ENCODE data around the gene ADAMTSL3. TPM values are rescaled to one million over a fixed set of nuclear protein-coding genes. Genes with fewer than 3 reads are reported as not detected.
A peak's percentile ranks its signal among the peaks of the same experiment; 100 is the strongest.

ADAMTSL3 gene
- total RNA-seq, 1 donor from 2014 or later = 43.3 TPM

- no peaks in the 10 kb centered on the region for H3K36me3 ChIP-seq (ENCODE audit: control insufficient read depth in 3 of 3, insufficient read depth in 3 of 3, low read length in 3 of 3)
- peaks cover 5 to 30% (median 25%) of the 10 kb centered on the region in 3 donors for H3K27me3 ChIP-seq (ENCODE audit: control insufficient read depth in 3 of 3, insufficient read depth in 3 of 3, low read length in 3 of 3)
- no peak overlapping the region for H3K27ac ChIP-seq (ENCODE audit: low read depth, low read length)
- H3K9ac ChIP-seq (ENCODE audit: low read depth in 1 of 3, low read length in 3 of 3) = peak overlapping the region; percentile 50 to 66 (median 51)
- peak overlapping the region; percentile 46 to 60 (median 60) for H3K4me3 ChIP-seq (ENCODE audit: low read length in 3 of 3)
- no peaks in the 10 kb centered on the region for H3K9me3 ChIP-seq (ENCODE audit: control insufficient read depth in 3 of 3, low read length in 3 of 3)
- peaks cover 5 to 7% (median 7%) of the 10 kb centered on the region in 3 donors for H3K4me1 ChIP-seq (ENCODE audit: control insufficient read depth in 3 of 3, insufficient read depth in 3 of 3, low read length in 3 of 3)
These were observed 685 bp downstream of the ADAMTSL3 start for GRCh38 chr15:83654379-83655236.

GRCh38 chr15:83655237-83655616, 1.3 kb downstream of the ADAMTSL3 start:
- no peak overlapping the region for H3K27ac ChIP-seq (ENCODE audit: low read depth, low read length)
- peaks cover 5 to 27% (median 25%) of the 10 kb centered on the region in 3 donors for H3K27me3 ChIP-seq (ENCODE audit: control insufficient read depth in 3 of 3, insufficient read depth in 3 of 3, low read length in 3 of 3)
- H3K4me3 ChIP-seq (ENCODE audit: low read length in 3 of 3) = peak overlapping the region; percentile 46 to 60 (median 60)
- no peaks in the 10 kb centered on the region for H3K36me3 ChIP-seq (ENCODE audit: control insufficient read depth in 3 of 3, insufficient read depth in 3 of 3, low read length in 3 of 3)
- peaks cover 5 to 9% (median 7%) of the 10 kb centered on the region in 3 donors for H3K4me1 ChIP-seq (ENCODE audit: control insufficient read depth in 3 of 3, insufficient read depth in 3 of 3, low read length in 3 of 3)
- H3K9ac ChIP-seq (ENCODE audit: low read depth in 1 of 3, low read length in 3 of 3) = peak overlapping the region in 2 of 3 donors; percentile 50 to 51
- peaks cover 0 to 3% (median 0%) of the 10 kb centered on the region in 3 donors for H3K9me3 ChIP-seq (ENCODE audit: control insufficient read depth in 3 of 3, low read length in 3 of 3)

- Histone ChIP-seq H3K4me1 (ENCODE audit: control insufficient read depth in 3 of 3, insufficient read depth in 3 of 3, low read length in 3 of 3) (peaks cover 5 to 9% (median 7%) of the 10 kb centered on the region in 3 donors), H3K4me3 (ENCODE audit: low read length in 3 of 3) (no peak overlapping the region), H3K27ac (ENCODE audit: low read depth, low read length) (no peak overlapping the region), H3K9ac (ENCODE audit: low read depth in 1 of 3, low read length in 3 of 3) (no peak overlapping the region), H3K9me3 (ENCODE audit: control insufficient read depth in 3 of 3, low read length in 3 of 3) (peaks cover 0 to 3% (median 0%) of the 10 kb centered on the region in 3 donors), H3K36me3 (ENCODE audit: control insufficient read depth in 3 of 3, insufficient read depth in 3 of 3, low read length in 3 of 3) (no peaks in the 10 kb centered on the region), H3K27me3 (ENCODE audit: control insufficient read depth in 3 of 3, insufficient read depth in 3 of 3, low read length in 3 of 3) (peaks cover 5 to 27% (median 25%) of the 10 kb centered on the region in 3 donors)
These were observed 2.3 kb downstream of the ADAMTSL3 start for GRCh38 chr15:83656192-83656591.

- Histone ChIP-seq H3K9me3 (ENCODE audit: control insufficient read depth in 3 of 3, low read length in 3 of 3) (peaks cover 0 to 3% (median 0%) of the 10 kb centered on the region in 3 donors), H3K4me3 (ENCODE audit: low read length in 3 of 3) (no peak overlapping the region), H3K27ac (ENCODE audit: low read depth, low read length) (no peak overlapping the region), H3K9ac (ENCODE audit: low read depth in 1 of 3, low read length in 3 of 3) (no peak overlapping the region), H3K4me1 (ENCODE audit: control insufficient read depth in 3 of 3, insufficient read depth in 3 of 3, low read length in 3 of 3) (peaks cover 5 to 9% (median 7%) of the 10 kb centered on the region in 3 donors), H3K36me3 (ENCODE audit: control insufficient read depth in 3 of 3, insufficient read depth in 3 of 3, low read length in 3 of 3) (no peaks in the 10 kb centered on the region), H3K27me3 (ENCODE audit: control insufficient read depth in 3 of 3, insufficient read depth in 3 of 3, low read length in 3 of 3) (peaks cover 5 to 27% (median 23%) of the 10 kb centered on the region in 3 donors)
These were observed 3.1 kb downstream of the ADAMTSL3 start for GRCh38 chr15:83656943-83657528.

GRCh38 chr15:83657549-83657948, 3.6 kb downstream of the ADAMTSL3 start:
- H3K4me1 ChIP-seq (ENCODE audit: control insufficient read depth in 3 of 3, insufficient read depth in 3 of 3, low read length in 3 of 3) = peaks cover 5 to 9% (median 7%) of the 10 kb centered on the region in 3 donors
- no peak overlapping the region for H3K4me3 ChIP-seq (ENCODE audit: low read length in 3 of 3)
- H3K9me3 ChIP-seq (ENCODE audit: control insufficient read depth in 3 of 3, low read length in 3 of 3) = peaks cover 0 to 3% (median 0%) of the 10 kb centered on the region in 3 donors
- H3K9ac ChIP-seq (ENCODE audit: low read depth in 1 of 3, low read length in 3 of 3) = no peak overlapping the region
- peaks cover 5 to 24% (median 21%) of the 10 kb centered on the region in 3 donors for H3K27me3 ChIP-seq (ENCODE audit: control insufficient read depth in 3 of 3, insufficient read depth in 3 of 3, low read length in 3 of 3)
- no peak overlapping the region for H3K27ac ChIP-seq (ENCODE audit: low read depth, low read length)
- no peaks in the 10 kb centered on the region for H3K36me3 ChIP-seq (ENCODE audit: control insufficient read depth in 3 of 3, insufficient read depth in 3 of 3, low read length in 3 of 3)

GRCh38 chr15:83658430-83659416, 4.8 kb downstream of the ADAMTSL3 start:
- Histone ChIP-seq H3K36me3 (ENCODE audit: control insufficient read depth in 3 of 3, insufficient read depth in 3 of 3, low read length in 3 of 3) (no peaks in the 10 kb centered on the region), H3K4me3 (ENCODE audit: low read length in 3 of 3) (no peak overlapping the region), H3K27ac (ENCODE audit: low read depth, low read length) (peak overlapping the region; percentile 40), H3K27me3 (ENCODE audit: control insufficient read depth in 3 of 3, insufficient read depth in 3 of 3, low read length in 3 of 3) (peaks cover 5 to 16% (median 12%) of the 10 kb centered on the region in 3 donors), H3K4me1 (ENCODE audit: control insufficient read depth in 3 of 3, insufficient read depth in 3 of 3, low read length in 3 of 3) (peaks cover 5 to 7% (median 6%) of the 10 kb centered on the region in 3 donors), H3K9ac (ENCODE audit: low read depth in 1 of 3, low read length in 3 of 3) (no peak overlapping the region), H3K9me3 (ENCODE audit: control insufficient read depth in 3 of 3, low read length in 3 of 3) (peaks cover 0 to 3% (median 0%) of the 10 kb centered on the region in 3 donors)

GRCh38 chr15:83659417-83659812, 5.5 kb downstream of the ADAMTSL3 start:
- peaks cover 0 to 3% (median 0%) of the 10 kb centered on the region in 3 donors for H3K9me3 ChIP-seq (ENCODE audit: control insufficient read depth in 3 of 3, low read length in 3 of 3)
- no peak overlapping the region for H3K9ac ChIP-seq (ENCODE audit: low read depth in 1 of 3, low read length in 3 of 3)
- H3K4me3 ChIP-seq (ENCODE audit: low read length in 3 of 3) = no peak overlapping the region
- no peaks in the 10 kb centered on the region for H3K36me3 ChIP-seq (ENCODE audit: control insufficient read depth in 3 of 3, insufficient read depth in 3 of 3, low read length in 3 of 3)
- H3K4me1 ChIP-seq (ENCODE audit: control insufficient read depth in 3 of 3, insufficient read depth in 3 of 3, low read length in 3 of 3) = peaks cover 5 to 7% (median 6%) of the 10 kb centered on the region in 3 donors
- H3K27me3 ChIP-seq (ENCODE audit: control insufficient read depth in 3 of 3, insufficient read depth in 3 of 3, low read length in 3 of 3) = peaks cover 4 to 12% (median 10%) of the 10 kb centered on the region in 3 donors
- H3K27ac ChIP-seq (ENCODE audit: low read depth, low read length) = no peak overlapping the region

- no peak overlapping the region for H3K27ac ChIP-seq (ENCODE audit: low read depth, low read length)
These were observed 11.6 kb downstream of the ADAMTSL3 start for GRCh38 chr15:83665480-83665879.

GRCh38 chr15:83670672-83671229, 16.8 kb downstream of the ADAMTSL3 start:
- H3K27me3 ChIP-seq (ENCODE audit: control insufficient read depth in 3 of 3, insufficient read depth in 3 of 3, low read length in 3 of 3) = no peaks in the 10 kb centered on the region
- no peak overlapping the region for H3K27ac ChIP-seq (ENCODE audit: low read depth, low read length)
- H3K4me3 ChIP-seq (ENCODE audit: low read length in 3 of 3) = no peak overlapping the region
- peaks cover 0 to 2% (median 0%) of the 10 kb centered on the region in 3 donors for H3K9me3 ChIP-seq (ENCODE audit: control insufficient read depth in 3 of 3, low read length in 3 of 3)
- H3K36me3 ChIP-seq (ENCODE audit: control insufficient read depth in 3 of 3, insufficient read depth in 3 of 3, low read length in 3 of 3) = no peaks in the 10 kb centered on the region
- no peak overlapping the region for H3K9ac ChIP-seq (ENCODE audit: low read depth in 1 of 3, low read length in 3 of 3)
- H3K4me1 ChIP-seq (ENCODE audit: control insufficient read depth in 3 of 3, insufficient read depth in 3 of 3, low read length in 3 of 3) = no peaks in the 10 kb centered on the region

More at GRCh38 chr15:83665480-83665879, 11.6 kb downstream of the ADAMTSL3 start:
- Histone ChIP-seq H3K9me3 (ENCODE audit: control insufficient read depth in 3 of 3, low read length in 3 of 3) (peaks cover 0 to 2% (median 0%) of the 10 kb centered on the region in 3 donors), H3K4me3 (ENCODE audit: low read length in 3 of 3) (no peak overlapping the region), H3K4me1 (ENCODE audit: control insufficient read depth in 3 of 3, insufficient read depth in 3 of 3, low read length in 3 of 3) (no peaks in the 10 kb centered on the region), H3K9ac (ENCODE audit: low read depth in 1 of 3, low read length in 3 of 3) (no peak overlapping the region), H3K36me3 (ENCODE audit: control insufficient read depth in 3 of 3, insufficient read depth in 3 of 3, low read length in 3 of 3) (no peaks in the 10 kb centered on the region), H3K27me3 (ENCODE audit: control insufficient read depth in 3 of 3, insufficient read depth in 3 of 3, low read length in 3 of 3) (no peaks in the 10 kb centered on the region)

Measured in skeletal muscle tissue (tissue), 4 donors.